Left renal pelvis (tissue), 4 donors: ENCODE measurements around the gene LRRC73. TPM values are rescaled to one million over a fixed set of nuclear protein-coding genes. Genes with fewer than 3 reads are reported as not detected.
A peak's percentile ranks its signal among the peaks of the same experiment; 100 is the strongest.

Experiments used
- DNase-seq, 4 donors: peaks; one replicate each; pipeline ENCODE4 v3.0.0-alpha.2; 2013; ENCODE audit warnings: low read depth in 4 of 4, low spot score in 3 of 4
- polyA plus RNA-seq, 4 donors: library from polyadenylated mRNA; unstranded; fragments of 120-200 nt; gene quantifications; one replicate each; pipeline ENCODE4 v1.2.1, GENCODE V29; 2013; ENCODE audit not compliant: insufficient read length in 4 of 4

Gene LRRC73
- polyA plus RNA-seq, 4 donors, result 0.25 to 1.2 (median 0.98) TPM

DNA sequence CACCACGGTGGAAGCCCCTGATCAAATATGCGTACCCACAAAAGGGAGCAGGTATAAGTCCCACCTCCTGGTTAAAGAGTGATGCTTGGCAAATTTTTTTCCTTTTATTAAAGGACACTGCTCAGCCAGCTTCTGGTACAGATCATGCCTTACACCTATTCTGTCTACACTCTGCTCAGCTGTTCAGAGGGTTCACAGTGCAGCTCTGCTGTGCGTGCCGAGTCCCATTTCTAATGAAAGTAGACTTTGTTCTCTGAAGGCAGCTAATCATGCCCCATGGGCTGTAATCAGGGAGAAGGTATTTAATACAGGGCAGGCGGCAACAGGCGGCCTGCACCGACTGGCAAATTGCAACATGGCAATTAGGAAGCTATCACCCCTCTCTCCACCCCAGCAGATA lies 16.3 kb downstream of the LRRC73 start:
- no peak for DNase-seq

DNA sequence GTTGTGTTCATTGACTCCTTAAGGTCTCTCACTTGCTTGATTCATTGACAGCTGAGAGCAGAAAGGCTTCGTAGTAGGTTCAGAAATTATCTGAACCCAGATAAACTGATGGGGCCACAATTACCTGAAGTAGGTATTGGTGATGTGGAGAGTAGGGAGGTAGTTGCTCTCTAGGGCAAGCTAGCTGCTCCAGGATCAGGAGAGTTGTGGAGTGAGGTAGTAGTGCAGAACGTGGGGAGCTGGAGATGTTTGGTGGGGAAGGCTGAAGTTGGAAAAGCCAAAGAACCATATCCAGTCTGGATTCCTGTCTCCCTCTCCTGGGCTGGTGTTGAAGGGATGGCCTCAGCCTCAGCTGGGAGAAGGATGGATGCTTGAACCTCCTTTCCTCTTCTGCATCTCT lies 16.9 kb downstream of the LRRC73 start:
- no peak for DNase-seq

DNA sequence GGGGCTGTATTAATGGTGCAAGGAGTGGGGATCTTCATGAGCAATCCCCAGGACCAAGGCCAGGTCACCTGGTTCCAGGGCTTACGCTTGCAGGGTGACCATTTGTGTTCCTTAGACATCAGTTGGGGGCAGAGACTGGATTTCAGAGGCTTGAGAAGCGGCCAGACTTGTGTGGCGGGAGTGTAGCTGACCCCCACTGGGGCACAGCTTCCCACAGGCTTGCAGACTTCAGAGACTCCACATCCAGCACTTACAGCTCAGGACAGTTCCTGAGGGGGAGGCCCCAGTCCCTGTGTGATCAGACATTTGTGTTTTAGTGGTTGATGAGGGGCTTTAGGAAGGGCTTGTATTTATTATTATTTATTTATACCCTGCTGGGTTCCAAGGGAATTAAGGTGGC lies 17.5 kb downstream of the LRRC73 start:
- DNase-seq, result no peak

DNA sequence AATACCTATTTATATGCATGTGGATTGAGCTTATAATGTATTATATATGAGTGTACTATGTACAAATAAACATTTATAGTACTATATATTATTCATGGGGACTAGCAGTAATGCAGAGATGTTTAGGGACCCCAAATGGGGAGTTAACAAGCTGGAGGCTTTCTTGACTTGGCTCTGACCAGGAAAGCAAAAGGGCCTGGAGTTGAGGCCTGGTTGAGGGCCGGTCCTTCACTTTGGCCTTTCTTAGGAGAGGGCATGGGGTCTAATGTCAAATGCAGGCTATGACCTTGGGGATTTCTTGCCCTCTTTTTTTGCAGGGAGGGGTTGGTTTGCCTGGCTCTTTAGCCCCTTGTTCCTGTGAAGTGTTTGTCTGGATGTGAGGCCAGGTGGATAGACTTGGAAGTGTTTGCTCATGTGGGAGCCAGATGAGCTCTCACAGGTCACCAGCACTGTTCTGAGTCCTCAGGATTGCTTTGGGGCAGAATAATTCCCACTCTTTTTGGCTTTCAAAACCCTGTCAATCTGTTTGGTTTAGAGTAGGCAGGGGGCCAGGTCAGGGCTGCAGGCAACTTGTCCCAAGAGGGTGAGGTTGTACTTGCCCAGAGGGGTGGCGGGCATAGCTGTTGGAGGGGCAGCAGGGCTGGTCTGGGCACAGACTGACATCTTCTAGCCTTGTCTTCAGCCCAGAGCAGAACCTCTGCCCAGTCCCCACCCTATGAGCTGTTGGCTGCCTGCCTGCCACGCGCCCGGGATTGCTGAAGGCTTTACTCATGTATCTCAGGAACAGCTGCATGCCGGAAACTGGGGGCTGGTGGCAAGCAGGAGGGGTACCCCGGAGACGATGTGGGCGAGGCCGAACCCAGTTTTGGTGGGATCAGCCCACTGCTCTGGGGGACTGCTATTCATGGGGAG lies 18.1 kb downstream of the LRRC73 start:
- DNase-seq, result no peak

DNA sequence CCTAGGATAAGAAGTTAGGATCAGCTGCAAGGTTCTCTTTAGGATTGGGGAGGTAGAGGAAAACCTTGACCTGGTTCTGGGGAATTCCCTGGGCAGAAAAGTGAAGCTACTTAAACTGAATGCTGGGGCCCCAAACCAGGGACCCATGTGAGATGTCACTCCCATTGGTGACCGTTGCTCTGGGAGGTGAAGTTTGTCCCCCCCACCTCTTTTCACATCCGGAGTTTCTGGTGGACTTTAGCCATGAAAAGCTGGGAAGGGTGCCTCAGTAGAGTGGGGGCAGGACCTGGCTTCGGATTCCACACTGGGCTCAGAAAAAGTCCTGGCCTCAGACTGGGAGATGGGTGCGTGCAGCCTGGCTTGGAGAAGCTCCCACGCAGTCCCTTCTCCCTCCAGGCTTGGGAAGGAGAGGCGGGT lies 19.6 kb downstream of the LRRC73 start:
- DNase-seq, result no peak

DNA sequence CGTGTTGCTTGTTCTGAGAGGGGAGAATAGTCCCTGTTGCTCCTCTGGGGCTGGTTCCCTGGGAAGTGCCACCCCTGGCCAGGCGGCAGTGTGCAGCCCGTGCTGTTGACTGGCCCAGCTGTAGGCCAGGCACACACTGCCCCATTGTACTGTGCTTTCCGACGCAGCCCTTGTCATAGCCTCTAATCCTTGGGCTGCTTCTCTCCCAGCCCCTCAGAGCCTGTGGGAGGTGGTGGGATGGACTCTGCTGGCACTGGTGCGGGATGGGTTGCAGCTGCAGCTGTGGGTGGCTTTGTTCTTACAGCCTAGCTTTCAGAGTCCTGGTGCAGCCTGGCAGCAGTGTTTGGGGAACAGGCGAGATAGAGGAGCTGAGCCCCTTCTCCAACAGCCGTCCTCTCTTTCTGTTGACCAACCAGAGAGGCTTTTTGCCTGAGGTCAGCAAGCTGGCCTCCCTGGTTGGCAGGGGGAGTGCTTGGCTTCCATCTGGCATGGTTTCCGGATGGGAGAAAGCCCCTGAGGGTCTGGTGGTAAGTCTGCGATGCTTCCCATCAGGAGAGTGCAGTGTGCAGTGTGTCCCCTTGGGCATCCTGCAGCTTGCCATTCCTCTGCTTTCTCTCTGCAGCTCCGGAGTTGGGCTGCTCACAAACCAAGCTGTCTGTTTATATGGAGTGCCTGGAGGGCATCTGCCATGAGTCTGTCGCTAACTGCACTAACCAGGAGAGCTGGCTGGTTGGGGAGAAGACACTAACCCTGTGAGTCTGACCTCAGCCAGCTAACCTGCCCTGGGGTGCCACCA lies 20.7 kb downstream of the LRRC73 start:
- DNase-seq, result no peak

DNA sequence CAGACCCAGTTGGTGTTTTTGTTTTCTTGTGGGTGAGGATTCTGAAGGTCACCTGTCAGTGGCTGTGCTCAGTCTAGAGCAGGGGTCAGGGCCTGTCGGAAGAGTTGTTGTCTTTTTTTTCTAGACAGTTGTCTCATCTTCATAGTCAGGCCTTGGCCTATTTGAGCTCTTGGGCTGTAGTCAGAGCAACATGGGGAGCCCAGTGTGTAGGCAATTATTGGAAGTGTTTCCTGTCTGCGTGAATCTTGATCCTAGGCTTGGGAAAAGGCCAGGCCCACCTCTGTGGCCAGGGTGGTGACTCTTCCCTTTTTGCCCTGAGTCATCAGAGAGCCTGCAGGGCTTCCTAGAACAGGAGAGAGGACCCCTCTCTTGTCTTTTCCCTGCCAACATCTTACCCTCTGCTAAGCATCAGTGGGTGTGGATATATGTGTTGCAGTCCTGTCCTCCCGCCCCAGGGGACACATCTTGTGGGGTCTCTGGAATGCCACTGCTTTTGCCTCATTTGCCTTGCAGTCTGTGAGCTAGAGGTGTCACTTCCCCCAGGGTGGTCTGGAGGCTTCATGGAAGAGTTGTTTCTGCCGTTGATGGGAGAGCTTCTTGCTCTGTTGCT lies 21.4 kb downstream of the LRRC73 start:
- DNase-seq, result no peak

DNA sequence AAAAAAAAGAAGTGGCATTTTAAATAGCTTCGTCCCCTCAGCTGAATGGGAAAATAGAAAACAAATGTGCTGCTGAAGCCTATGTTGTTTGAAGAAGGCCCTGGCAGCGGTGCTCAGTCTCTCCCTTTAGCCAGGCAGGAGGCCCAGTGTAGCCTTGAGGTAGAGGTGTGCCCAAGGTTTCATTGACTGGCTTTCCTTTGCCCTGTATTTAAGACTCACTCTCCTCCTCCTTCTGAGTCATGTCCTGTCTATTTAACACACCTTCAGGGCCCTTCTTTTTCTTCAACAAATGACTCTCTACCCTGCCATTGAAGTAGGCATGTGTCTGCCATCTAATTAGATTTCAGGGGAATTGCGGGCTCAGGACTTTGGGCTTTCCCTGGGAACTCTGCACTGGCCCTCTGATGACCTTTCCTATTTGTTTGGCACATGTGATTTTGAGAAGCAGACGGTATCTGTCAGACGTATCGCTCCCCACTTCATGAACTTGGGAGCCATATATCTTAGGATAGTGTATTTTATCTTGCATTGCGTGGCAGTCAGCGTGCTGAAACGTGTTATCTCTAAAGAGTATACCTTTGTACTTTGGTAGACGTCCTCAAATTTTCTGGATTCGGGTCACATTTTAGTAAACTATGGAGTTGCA lies 28.4 kb downstream of the LRRC73 start:
- DNase-seq, result no peak

DNA sequence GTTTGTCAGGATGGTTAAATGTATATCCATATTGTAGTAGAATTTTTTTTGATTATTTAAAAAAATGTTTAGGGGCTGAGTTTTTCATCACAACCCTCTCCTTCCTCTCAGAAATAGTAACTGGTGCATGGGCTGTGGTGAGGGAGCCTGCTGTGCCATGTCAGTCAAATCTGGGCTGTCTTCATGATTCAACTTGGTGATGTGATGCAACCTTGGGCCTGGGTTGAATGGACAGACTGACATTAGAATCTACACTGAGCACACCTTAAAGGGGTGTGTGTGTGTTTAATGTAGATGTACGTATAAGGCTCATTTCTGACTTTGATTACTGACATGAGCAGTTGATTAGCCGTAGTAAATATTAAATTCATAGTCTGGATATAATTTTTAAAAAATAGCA lies 29.1 kb downstream of the LRRC73 start:
- no peak for DNase-seq

DNA sequence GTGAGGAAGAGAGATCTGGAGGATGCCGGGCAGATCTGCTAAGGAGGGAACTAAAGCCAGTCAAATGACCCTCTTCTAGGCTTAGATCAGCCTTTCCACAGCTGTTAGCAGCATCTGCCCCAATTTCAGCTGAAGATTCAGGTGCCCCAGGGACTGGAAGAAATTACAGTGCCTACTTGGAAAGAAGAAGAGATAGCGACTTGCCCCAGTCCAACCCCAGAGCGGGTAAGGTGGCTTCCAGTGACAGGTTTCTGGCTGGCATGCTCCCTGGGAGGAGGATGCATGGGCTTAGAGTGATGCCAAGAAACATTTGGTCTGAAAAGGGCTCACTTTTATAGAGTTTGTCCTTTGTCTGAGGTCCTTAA lies 32.2 kb downstream of the LRRC73 start:
- no peak for DNase-seq

DNA sequence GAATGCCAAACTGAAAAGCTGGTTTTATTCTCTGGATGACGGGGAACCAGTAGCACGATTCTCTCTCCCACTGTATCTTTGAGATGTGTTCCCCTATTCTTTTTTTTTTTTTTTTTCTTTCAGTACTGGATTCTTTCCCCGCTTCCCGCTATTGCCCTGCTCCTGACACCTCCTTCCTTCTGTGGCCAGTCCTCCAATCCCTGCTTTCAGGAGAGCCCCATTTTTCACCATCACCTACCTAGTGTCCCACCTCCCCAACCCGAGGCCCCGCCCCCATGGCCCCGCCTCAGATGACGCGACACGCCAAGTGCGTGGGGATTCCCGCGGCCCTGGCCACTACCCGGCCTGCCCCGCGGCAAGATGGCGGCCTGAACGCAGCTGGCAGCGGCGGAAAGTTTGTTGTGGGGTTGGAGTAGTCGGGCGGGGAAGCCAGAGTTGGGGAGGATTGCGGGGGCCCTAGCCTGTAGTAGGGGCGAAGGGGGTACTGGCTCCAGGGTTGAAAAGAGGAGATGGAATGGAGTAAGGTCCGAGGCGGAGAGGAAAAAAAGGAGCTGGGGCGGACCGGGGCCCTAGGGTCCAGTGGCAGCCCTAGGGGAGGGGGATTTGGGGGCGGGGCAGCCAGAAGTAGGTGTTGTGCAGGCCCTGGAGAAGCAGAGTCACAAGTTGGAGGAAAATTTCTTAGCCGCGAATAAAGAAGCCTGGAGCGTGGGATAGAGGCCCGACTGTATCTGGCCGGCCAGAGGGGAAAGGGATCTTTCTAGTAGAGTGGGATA lies 32.7 kb downstream of the LRRC73 start, which contains the start of gene TJAP1:
Gene TJAP1, plus strand, starts transcription at position 336 of the 773 bp plus-strand sequence. CDS start 21,432 bp downstream, outside the sequence.
- peak; percentile 75 to 80 (median 78) for DNase-seq

DNA sequence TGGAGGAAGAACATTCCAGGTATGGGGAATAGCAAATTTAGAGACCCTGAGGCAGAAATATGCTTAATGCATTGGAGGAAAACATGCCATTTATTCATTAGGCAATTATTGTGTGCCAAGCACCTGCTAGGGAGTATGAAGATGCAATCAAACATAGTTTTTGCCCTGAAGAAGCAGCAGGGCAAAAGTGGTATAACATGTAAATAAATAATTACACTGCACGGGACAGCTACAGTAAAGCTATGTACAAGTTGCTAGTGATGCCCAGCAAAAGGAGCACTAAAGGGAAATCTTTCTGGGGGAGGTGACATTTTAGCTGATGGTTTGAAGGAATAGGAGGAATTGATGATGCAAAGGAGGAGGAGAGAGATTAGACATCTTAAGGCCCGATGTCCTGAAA lies 33.4 kb downstream of the LRRC73 start:
- DNase-seq, result no peak

DNA sequence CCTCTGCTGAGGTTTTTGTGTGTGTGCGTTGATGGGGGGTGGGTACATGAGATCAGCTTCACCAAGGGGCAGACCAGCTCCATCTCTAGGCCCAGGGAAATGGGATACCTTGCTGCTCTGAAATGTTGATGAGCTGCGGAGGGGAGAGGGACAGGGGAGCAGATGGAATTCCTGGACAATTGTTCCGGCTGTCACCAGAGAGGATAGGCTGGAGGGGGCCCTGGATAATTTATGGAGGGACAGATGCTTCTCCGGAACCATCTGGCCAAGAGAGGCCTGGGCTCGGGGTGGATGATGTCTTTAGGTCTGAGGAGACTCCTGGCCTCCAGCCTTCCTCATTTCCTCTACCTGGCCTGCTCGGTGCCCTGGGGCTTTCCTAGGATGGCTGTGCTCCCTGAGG lies 34.6 kb downstream of the LRRC73 start:
- no peak for DNase-seq

DNA sequence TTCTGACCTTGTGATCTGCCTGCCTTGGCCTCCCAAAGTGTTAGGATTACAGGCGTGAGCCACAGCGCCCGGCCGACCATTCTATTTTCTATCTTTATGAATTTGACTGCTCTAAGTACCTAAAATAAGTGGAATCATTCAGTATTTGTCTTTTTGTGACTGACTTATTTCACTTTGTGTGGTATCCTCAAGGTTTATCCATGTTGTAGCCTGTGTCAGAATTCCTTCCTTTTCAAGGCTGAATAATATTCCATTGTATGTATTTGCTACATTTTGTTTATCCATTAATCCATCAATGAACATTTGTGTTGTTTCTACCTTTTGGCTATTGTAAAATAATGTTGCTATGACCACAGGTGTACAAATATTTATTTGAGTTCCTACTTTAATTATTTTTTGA lies 37.6 kb downstream of the LRRC73 start:
- DNase-seq, result no peak

DNA sequence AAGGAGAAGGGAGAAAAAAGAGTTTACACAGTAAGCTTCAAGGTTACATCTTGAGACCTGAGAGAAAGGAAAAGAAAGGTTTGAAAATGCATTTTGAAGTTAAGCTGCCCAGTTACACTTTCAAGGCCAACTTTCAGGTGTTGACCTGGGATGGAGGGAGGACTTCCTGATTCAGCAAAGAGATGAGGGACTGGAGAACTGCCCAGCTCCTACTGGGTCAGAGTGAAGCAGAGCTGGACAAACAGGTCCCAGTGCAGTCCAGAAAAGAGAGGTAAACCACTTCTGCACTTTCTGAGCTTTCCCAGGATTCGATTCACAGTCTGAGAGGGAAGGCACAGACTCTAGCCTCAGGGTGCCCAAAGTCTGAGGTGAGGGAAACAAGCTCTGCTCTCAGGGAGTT lies 38.7 kb downstream of the LRRC73 start:
- no peak for DNase-seq

DNA sequence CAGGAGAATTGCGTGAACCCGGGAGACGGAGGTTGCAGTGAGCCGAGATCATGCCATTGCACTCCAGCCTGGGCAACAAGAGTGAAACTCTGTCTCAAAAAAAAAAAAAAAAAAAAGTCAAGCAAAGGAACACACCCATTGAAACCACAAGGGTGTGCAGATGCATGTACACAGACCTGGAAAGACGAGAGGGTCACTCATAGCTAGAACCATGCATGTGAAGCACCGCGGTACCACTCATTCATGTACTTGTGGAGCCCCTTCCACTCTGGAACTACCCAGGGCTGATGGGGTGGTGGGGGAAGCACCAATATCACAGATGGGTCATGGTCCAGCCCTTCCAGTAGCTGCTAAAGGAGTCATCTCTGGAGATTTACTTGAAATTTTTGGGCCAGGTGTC lies 40.2 kb downstream of the LRRC73 start:
- no peak for DNase-seq

DNA sequence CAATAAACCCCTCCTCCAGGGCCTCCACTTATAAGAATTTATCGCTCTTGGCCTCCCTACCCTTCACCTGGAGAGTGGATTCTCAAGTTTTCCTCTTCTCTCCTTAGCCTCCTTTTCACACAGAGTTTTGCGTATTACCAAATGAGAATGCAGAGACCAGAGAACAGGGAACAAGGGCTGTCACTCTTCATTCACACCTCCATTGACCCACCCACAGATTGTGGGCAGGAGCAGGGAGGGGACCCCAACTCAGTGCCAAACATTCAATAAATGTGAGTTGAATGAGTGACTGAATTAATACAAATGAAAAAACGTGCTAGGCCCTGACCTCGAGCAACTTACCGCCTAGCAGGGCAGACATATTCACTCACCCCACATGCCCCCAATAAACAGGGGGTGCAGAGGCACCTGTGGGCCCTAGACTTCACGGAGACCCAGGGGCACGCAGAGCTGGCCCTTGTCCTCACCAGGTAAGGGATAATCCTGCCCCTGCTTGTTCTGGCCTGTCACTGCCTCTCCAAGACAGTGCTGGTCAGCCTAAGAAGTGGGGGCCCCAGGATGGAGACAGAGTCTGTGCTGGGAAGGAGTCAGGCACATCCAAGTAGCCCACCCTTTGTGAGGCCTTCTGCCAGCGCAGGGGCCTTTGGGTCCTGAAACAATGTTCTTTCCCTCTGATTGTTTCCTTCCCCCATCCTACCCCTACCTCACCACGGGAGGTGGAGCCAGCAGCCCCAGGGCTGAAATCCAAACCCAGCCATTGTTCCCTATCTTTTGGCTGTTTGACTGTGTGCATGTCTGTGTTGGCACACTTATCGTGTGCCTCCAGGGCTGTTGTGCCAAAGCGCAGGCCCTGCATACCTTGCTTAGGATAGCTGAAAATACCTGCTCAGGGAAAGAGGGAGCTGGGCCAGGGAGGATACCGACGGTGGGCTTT lies 41.1 kb downstream of the LRRC73 start:
- DNase-seq, result no peak

DNA sequence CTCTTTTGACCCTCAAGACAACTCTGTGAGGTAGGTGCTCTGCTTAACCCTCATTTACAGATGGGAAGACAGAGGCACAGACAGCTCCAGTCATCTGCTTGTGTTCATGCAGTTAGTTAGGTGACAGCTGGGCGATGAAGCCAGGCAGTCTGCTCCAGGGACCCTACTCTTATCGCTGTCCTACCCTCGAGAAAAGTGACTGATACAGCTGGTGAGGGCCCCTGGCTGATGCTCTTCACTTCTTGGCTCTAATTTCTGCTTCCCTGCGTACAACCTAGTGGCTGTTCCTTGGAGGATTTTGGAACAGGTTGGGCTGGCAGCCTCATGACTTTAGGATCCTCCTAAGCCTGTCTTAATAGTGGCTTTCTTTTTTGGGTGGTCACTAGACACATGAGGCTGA lies 41.9 kb downstream of the LRRC73 start:
- no peak for DNase-seq

DNA sequence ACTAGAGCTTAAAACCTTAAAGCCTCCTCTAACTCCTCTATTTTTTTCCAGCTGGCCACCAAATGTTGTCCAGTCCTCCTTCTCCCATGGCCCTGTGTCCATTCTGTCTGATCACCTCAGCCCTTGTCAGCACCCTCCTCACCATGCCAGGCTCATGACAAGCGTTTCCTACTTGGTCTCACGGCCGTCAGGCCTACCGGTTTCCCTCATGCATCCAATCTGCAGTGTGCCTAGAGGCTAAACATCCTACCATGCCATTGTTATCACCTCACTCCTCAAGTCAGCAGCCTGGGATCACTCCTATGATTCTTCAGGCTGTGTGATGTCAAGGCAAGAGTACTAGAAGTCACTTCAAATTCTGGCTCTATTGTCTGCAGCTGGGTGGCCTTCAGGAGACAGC lies 42.4 kb downstream of the LRRC73 start:
- DNase-seq, result no peak
